Stimulated activated CD8-positive, alpha-beta memory T cell treated with anti-CD3 and anti-CD28 coated beads, Interleukin-4, amount 100 ng/mL, for 24 hours (primary cell): ENCODE measurements around the gene SORBS1.

Experiments used
- DNase-seq: peaks from one replicate; pipeline ENCODE4 v3.0.0-alpha.2; 2020; ENCODE audit warnings: low read depth

SORBS1 gene

GRCh38 chr10:95539560-95540284 lies 21.4 kb downstream of the SORBS1 start:
- no peak for DNase-seq

DNA sequence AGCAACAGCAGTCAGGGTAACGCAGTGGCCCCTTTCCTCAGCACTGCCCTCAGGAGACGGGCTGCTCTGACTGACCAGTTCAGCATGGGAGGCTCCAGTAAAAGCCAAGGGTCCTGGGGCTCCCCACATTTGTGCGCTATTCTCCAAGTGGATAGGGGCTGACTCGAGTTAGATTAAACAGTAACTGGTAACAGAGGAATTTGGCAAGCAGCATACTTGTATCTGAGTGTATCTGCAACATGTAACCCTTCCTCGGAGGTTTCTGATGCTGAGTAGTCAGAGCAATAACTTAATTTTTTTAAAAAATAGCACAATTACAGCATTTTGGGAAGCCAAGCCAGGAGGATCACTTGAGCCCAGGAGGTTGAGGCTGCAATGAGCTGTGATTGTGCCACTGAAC lies 22.8 kb downstream of the SORBS1 start:
- no peak for DNase-seq

GRCh38 chr10:95537542-95537927 lies 23.6 kb downstream of the SORBS1 start:
- DNase-seq: no peak

DNA sequence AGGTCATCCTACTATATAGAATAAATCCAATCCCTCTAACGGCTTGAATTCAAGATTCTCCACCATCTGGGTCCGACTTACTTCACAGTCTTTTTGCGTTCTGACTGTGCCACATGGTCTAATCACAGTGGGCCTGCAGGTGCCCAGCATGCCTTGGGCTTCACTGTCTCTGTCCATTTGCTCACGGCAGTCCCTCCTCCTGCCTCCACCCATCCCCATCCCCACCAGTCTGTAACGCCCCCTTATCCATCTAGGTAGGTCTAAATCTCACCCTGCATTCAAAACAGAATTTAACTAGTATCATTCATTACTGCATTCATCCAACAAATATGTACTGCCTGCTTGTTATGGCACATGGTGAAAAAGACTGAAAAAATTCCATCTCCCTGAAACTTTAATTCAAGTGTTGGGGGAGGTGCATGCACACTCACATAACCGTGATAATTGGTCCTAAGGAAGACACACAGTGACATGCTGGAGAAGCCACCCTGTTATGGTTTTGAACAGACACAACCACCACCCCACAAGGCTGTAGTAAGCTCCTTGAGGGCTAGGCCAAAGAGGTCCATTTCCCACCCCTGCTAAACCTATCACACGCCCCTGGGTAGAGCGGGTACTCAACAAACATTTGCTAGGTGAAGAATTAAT lies 24.2 kb downstream of the SORBS1 start:
- DNase-seq: no peak

DNA sequence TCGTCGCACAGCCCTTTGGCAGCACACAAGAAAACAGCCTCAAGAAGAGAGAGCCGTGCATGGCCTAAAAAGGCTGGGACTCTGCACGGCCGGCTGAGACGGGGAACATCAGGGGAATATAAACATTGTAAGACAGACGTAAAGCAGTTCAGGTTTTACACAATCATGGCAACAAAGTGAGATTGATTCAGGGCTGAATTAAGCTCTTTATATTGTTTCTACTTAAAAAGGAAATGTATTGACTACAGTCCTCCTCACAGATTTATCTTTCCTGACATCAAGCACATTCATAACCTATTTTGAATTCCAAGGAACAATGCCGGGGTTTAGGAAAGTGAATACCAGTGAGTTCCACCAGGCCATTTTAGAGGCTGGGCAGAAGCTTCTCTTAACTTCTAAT lies 25.2 kb downstream of the SORBS1 start:
- DNase-seq: no peak

DNA sequence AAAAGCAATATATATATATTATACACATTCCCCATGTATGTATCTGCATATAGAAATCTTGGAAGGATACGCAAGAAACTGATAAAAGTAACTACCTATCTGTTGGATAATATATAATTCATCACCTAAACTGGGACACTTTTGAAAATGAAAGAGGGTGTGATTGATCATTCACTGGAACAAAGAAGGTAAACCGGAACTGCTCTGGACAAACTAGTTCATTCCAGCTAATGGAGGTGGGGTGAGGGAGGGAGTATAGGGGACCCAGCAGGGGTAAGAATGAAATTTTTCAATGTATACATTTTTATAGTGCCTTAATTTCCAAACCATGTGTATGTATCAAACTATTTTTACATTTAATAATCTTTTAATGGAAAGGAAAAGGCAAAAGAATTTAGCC lies 25.6 kb downstream of the SORBS1 start:
- no peak for DNase-seq

- no peak for DNase-seq
Measured at GRCh38 chr10:95533590-95533989, 27.6 kb downstream of the SORBS1 start.

GRCh38 chr10:95532536-95532935 lies 28.6 kb downstream of the SORBS1 start:
- DNase-seq: no peak

DNA sequence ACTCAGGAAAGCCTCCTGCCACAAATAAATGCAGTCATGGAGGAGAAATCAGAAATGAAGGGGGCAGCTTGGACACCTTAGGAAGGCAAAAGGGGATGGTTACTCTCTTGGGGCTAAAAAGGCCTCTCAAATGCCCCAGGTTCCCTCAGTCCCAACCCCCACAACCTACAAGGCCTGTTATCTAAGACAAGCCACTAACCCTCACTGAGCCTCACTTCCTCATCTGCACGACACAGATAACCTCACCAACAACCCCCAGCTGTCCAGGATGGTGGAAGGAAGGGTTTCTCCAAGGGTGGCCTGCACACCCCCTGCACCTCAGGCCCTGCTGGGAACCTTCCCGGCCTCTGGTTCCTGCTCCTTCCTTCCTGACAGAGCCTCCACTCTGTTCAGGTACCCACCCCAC lies 29.2 kb downstream of the SORBS1 start:
- no peak for DNase-seq

- no peak for DNase-seq
Measured at GRCh38 chr10:95531058-95531809, 29.9 kb downstream of the SORBS1 start.

DNA sequence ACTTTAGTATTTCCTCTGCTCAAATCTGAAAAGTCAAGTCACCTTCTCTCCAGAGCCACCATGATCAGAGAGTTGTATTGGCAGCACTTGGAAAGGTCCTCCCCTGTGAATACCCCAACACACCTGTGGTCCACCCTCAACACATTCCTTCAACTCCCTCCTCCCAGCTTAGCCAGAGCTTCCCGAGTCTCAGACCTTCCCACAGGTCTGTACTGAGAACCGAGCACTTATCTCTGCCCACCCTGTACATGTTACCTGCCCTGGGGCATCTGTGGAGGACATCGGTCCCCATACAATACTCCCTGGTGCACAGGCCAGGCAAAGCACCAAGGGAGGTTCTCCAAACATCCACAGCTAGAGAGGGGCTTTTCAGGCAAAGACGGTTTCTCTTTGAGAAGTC lies 30.6 kb downstream of the SORBS1 start:
- DNase-seq: no peak

GRCh38 chr10:95530029-95530428 lies 31.1 kb downstream of the SORBS1 start:
- DNase-seq: no peak

DNA sequence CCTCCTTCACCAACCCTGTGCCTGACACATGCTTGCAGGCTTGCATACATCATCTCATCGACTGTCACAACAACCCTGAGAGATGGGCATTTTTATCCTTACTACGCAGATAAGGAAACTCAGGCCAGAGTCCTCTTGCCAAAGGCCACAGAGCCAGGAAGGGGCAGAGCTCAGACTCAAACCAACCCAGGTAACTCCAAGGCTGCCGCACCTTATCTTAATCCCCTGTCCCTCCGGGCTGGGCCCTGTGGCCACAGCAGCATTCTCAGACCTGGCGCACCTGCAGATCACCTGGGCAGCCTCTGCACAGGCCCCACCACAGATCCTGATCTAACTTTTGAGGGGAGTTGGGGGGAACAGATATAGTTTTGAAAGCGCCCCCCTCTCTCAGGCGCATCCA lies 35.1 kb downstream of the SORBS1 start:
- DNase-seq: no peak

DNA sequence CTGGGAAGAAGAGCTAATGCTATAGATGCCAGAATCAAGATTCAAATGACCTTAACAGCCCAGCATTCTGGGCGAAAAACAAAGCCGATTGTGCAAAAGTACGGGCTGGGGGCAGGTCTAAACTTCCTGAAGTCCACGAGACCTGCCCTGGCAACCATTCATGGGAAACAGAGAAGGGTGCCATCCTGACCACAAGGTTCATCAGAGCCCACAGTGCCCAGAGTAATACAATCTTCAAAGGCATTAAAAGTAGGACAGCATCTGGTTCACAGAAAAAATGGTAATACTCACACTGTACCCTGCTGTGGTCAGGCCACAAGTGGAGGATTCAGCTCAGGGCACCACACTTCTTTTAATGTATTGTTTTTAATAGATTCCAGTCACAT lies 36.1 kb downstream of the SORBS1 start:
- DNase-seq: no peak

DNA sequence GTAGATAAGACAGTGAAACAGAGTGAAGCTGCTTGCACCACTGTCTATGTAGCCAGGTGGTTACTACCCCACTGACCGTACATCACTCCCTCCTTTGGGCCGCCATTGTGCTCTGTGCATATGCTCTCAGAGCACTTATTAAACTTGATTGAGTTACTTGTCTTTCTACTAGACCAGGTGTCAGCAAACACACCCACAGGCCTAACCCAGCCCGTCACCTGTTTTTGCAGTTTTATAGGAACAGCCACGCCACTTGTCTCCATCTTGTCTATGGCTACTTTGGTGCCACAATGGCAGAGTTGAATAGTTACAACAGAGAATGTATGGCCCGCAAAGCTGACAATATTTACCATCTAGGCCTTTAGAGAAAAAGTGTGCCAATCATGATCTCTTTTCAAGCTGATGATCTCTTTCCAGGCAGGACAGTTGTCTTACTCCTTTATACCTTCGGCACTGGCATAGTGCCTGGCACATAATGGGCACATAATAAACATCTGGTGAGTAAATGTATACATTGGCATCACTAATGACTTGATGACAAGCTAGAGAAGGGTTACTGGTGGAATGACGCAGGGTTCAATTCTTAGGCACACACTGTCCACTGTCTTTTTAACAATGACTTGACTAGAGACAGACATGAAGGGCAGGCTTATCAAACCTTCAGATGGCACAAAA lies 36.7 kb downstream of the SORBS1 start:
- DNase-seq: no peak

DNA sequence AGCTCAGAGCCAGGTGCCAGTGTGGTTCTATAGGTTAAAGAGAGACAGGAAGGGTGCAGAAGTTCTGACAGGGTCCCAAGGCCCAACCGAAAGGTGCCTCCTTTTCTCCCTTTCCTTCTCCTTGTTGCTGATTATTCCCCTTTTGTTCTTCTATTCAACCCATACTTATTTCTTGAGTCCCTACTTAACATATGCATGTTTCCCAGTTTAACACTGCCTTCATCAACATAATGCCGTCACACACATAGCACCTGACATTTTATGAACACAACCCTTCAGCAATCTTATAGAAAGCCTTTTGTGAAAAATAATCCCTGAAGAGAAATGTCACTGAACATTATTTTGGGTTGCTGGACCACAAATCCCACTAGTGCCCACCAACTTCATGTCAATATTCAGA lies 39.1 kb downstream of the SORBS1 start:
- no peak for DNase-seq

DNA sequence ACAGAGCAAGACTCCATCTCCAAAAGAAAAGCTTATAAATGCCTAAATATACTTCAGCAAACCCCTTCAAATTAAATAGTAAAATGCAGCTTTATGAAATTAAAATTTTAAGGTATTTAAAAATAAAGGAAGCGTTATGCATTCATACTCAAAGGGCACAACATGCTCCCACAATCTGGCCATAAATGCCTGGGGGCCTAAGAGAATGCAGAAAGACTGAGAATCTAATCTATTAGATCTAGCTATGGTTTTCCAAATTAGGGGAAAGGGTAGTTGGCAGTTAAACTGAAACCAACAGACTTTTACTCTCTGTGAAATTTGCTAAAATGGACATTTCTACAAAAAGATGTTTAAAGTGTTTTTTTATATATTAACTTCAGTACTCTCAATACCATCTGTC lies 40.6 kb downstream of the SORBS1 start:
- no peak for DNase-seq

GRCh38 chr10:95518455-95519452 lies 42.4 kb downstream of the SORBS1 start:
- no peak for DNase-seq

GRCh38 chr10:95517536-95518454 lies 43.4 kb downstream of the SORBS1 start:
- DNase-seq: no peak

GRCh38 chr10:95516774-95517373 lies 44.3 kb downstream of the SORBS1 start:
- no peak for DNase-seq
